ENCODE measurements around the gene TAT. TPM values are rescaled to one million over a fixed set of nuclear protein-coding genes. Genes with fewer than 3 reads are reported as not detected.

The TAT gene
- polyA plus RNA-seq, 4 donors = 0.10 to 0.54 (median 0.26) TPM

DNA sequence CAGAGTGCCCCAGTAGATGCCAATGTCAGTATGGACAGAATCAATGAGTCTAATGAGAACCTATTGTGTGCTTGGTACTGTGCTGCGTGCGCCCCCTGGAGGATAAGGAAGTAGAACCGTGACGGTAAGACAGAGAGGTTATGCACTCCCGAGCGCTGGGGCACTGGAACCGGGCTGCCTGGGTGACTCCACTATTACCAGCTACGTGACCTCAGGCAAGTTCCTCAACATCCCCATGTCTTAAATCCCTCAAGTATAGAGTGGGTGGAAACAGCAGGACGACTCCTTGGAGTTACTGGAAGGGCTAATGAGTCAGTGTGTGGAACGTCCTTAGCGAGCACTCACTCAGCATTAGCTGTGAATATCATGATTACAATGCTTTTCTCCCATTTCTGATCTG, 34.5 kb downstream of the TAT start:
- peak; percentile 46 to 52 for DNase-seq
- Histone ChIP-seq H3K4me3 (ENCODE audit: low read depth in 1 of 3, low read length in 3 of 3) (no peak overlapping the region), H3K9me3 (ENCODE audit: control insufficient read depth in 2 of 2, insufficient read depth in 1 of 2, low read depth in 1 of 2, low read length in 1 of 2) (no peaks in the 10 kb centered on the region), H3K27me3 (ENCODE audit: control insufficient read depth in 3 of 3, insufficient read depth in 3 of 3, low read length in 3 of 3) (no peaks in the 10 kb centered on the region), H3K36me3 (ENCODE audit: control insufficient read depth in 3 of 3, insufficient read depth in 2 of 3, low read depth in 1 of 3, low read length in 3 of 3) (no peaks in the 10 kb centered on the region), H3K4me1 (ENCODE audit: control insufficient read depth in 3 of 3, insufficient read depth in 2 of 3, low read depth in 1 of 3, low read length in 2 of 3) (no peaks in the 10 kb centered on the region), H3K27ac (ENCODE audit: low read depth in 1 of 3, low read length in 2 of 3) (no peak overlapping the region)
- FAIRE-seq = no peak
- 21 to 32% (median 29%) methylated on average over 11 of the region's 11 CpGs for whole genome bisulfite sequencing, 3 donors

DNA sequence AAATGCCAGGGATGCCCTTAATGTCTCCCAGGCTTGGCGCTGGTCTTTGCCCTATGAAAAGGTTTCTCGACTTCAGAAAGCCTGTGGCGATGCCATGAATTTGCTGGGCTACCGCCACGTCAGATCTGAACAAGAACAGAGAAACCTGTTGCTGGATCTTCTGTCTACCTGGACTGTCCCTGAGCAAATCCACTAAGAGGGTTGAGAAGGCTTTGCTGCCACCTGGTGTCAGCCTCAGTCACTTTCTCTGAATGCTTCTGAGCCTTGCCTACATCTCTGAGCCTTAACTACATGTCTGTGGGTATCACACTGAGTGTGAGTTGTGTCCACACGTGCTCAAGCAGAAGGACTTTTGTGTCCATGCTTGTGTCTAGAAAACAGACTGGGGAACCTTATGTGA, 39.2 kb downstream of the TAT start:
- FAIRE-seq = no peak
- DNase-seq = peak; percentile 57 to 58
- Histone ChIP-seq H3K36me3 (ENCODE audit: control insufficient read depth in 3 of 3, insufficient read depth in 2 of 3, low read depth in 1 of 3, low read length in 3 of 3) (no peaks in the 10 kb centered on the region), H3K27ac (ENCODE audit: low read depth in 1 of 3, low read length in 2 of 3) (no peak overlapping the region), H3K4me3 (ENCODE audit: low read depth in 1 of 3, low read length in 3 of 3) (no peak overlapping the region), H3K27me3 (ENCODE audit: control insufficient read depth in 3 of 3, insufficient read depth in 3 of 3, low read length in 3 of 3) (no peaks in the 10 kb centered on the region), H3K9me3 (ENCODE audit: control insufficient read depth in 2 of 2, insufficient read depth in 1 of 2, low read depth in 1 of 2, low read length in 1 of 2) (no peaks in the 10 kb centered on the region), H3K4me1 (ENCODE audit: control insufficient read depth in 3 of 3, insufficient read depth in 2 of 3, low read depth in 1 of 3, low read length in 2 of 3) (no peaks in the 10 kb centered on the region)
- 57 to 68% (median 67%) methylated on average over 6 of the region's 6 CpGs for WGBS, 3 donors

DNA sequence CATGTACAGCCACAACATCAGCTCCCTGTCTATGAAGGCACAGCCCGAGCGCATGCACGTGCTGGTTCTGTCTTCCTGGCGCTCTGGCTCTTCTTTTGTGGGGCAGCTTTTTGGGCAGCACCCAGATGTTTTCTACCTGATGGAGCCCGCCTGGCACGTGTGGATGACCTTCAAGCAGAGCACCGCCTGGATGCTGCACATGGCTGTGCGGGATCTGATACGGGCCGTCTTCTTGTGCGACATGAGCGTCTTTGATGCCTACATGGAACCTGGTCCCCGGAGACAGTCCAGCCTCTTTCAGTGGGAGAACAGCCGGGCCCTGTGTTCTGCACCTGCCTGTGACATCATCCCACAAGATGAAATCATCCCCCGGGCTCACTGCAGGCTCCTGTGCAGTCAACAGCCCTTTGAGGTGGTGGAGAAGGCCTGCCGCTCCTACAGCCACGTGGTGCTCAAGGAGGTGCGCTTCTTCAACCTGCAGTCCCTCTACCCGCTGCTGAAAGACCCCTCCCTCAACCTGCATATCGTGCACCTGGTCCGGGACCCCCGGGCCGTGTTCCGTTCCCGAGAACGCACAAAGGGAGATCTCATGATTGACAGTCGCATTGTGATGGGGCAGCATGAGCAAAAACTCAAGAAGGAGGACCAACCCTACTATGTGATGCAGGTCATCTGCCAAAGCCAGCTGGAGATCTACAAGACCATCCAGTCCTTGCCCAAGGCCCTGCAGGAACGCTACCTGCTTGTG, 40.0 kb downstream of the TAT start:
- H3K27me3 ChIP-seq (ENCODE audit: control insufficient read depth in 3 of 3, insufficient read depth in 3 of 3, low read length in 3 of 3) = no peaks in the 10 kb centered on the region
- WGBS, 3 donors = 92 to 93% (median 93%) methylated on average over 28 of the region's 28 CpGs
- no peak overlapping the region for H3K4me3 ChIP-seq (ENCODE audit: low read depth in 1 of 3, low read length in 3 of 3)
- no peaks in the 10 kb centered on the region for H3K36me3 ChIP-seq (ENCODE audit: control insufficient read depth in 3 of 3, insufficient read depth in 2 of 3, low read depth in 1 of 3, low read length in 3 of 3)
- no peaks in the 10 kb centered on the region for H3K4me1 ChIP-seq (ENCODE audit: control insufficient read depth in 3 of 3, insufficient read depth in 2 of 3, low read depth in 1 of 3, low read length in 2 of 3)
- H3K9me3 ChIP-seq (ENCODE audit: control insufficient read depth in 2 of 2, insufficient read depth in 1 of 2, low read depth in 1 of 2, low read length in 1 of 2) = no peaks in the 10 kb centered on the region
- H3K27ac ChIP-seq (ENCODE audit: low read depth in 1 of 3, low read length in 2 of 3) = no peak overlapping the region
- FAIRE-seq (no peak), DNase-seq (no peak)

DNA sequence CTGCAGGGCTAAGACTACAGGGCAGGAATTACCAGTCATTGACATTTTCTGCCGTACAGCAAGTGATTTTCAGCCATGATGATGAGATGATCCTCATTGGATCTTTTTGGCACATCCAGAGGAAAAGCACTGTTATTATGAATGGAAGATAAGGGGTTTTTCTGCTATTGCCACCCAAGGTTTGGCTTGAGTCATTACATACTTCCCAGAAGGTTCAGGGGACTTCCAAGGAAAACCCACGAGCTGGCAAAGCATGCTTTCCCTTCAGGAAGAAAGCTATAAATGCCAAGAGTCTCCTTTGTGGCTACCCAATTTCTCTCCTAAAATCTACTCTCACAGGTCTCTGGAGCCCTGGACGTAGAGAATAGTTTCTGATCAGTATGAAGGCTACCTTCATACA, 44.5 kb downstream of the TAT start:
- no peaks in the 10 kb centered on the region for H3K36me3 ChIP-seq (ENCODE audit: control insufficient read depth in 3 of 3, insufficient read depth in 2 of 3, low read depth in 1 of 3, low read length in 3 of 3)
- no peak overlapping the region for H3K4me3 ChIP-seq (ENCODE audit: low read depth in 1 of 3, low read length in 3 of 3)
- H3K27me3 ChIP-seq (ENCODE audit: control insufficient read depth in 3 of 3, insufficient read depth in 3 of 3, low read length in 3 of 3) = no peaks in the 10 kb centered on the region
- no peaks in the 10 kb centered on the region for H3K9me3 ChIP-seq (ENCODE audit: control insufficient read depth in 2 of 2, insufficient read depth in 1 of 2, low read depth in 1 of 2, low read length in 1 of 2)
- FAIRE-seq (no peak), DNase-seq (no peak)
- 66 to 77% (median 75%) methylated on average over 3 of the region's 3 CpGs for WGBS, 3 donors
- H3K4me1 ChIP-seq (ENCODE audit: control insufficient read depth in 3 of 3, insufficient read depth in 2 of 3, low read depth in 1 of 3, low read length in 2 of 3) = no peaks in the 10 kb centered on the region
- no peak overlapping the region for H3K27ac ChIP-seq (ENCODE audit: low read depth in 1 of 3, low read length in 2 of 3)

DNA sequence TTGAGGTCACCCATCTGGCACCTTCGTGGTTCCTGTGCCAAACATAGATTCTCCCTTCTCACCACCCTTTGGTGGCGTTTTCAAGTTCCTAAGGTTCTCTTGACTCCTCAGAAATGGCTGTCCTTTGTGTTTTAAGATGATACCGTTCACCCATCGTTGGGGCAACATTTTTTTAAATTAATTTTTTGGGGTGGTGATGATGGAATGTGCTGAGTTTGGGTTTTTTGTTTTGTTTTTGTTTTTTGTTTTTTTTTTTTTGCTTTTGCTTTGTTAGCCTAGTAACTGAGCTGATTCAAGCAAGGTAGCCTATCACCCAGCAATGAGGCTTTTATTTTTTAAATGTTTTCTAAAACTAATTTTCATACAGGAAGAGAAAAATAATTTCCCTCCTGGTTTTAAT, 48.0 kb downstream of the TAT start:
- DNase-seq (no peak), FAIRE-seq (no peak)
- Histone ChIP-seq H3K9me3 (ENCODE audit: control insufficient read depth in 2 of 2, insufficient read depth in 1 of 2, low read depth in 1 of 2, low read length in 1 of 2) (no peaks in the 10 kb centered on the region), H3K36me3 (ENCODE audit: control insufficient read depth in 3 of 3, insufficient read depth in 2 of 3, low read depth in 1 of 3, low read length in 3 of 3) (no peaks in the 10 kb centered on the region), H3K4me1 (ENCODE audit: control insufficient read depth in 3 of 3, insufficient read depth in 2 of 3, low read depth in 1 of 3, low read length in 2 of 3) (no peaks in the 10 kb centered on the region), H3K27me3 (ENCODE audit: control insufficient read depth in 3 of 3, insufficient read depth in 3 of 3, low read length in 3 of 3) (peaks cover 0 to 10% (median 0%) of the 10 kb centered on the region in 3 donors), H3K4me3 (ENCODE audit: low read depth in 1 of 3, low read length in 3 of 3) (no peak overlapping the region), H3K27ac (ENCODE audit: low read depth in 1 of 3, low read length in 2 of 3) (no peak overlapping the region)
- 66 to 74% (median 67%) methylated on average over 4 of the region's 4 CpGs for WGBS, 3 donors

DNA sequence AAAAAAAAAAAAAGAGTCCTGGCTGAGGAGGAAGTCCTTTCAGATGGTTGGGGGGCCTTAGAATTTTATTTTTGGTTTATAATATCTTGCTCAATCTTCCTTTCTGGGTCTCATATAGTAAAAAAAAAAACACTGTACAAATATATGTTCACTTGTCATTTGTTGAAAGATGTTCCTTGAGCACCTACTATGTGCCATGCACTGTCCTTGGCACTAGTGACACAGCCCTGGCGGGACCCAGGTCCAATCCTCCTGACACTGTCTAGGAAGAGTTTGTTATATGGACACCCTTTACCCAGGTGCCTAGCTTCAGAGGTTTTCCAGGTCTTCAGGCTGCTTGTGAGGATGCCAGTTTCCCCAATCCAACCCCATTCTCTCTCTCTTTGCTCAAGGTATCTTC, 48.6 kb downstream of the TAT start:
- no peak for FAIRE-seq
- Histone ChIP-seq H3K36me3 (ENCODE audit: control insufficient read depth in 3 of 3, insufficient read depth in 2 of 3, low read depth in 1 of 3, low read length in 3 of 3) (no peaks in the 10 kb centered on the region), H3K4me3 (ENCODE audit: low read depth in 1 of 3, low read length in 3 of 3) (no peak overlapping the region), H3K4me1 (ENCODE audit: control insufficient read depth in 3 of 3, insufficient read depth in 2 of 3, low read depth in 1 of 3, low read length in 2 of 3) (no peaks in the 10 kb centered on the region), H3K27ac (ENCODE audit: low read depth in 1 of 3, low read length in 2 of 3) (no peak overlapping the region), H3K27me3 (ENCODE audit: control insufficient read depth in 3 of 3, insufficient read depth in 3 of 3, low read length in 3 of 3) (peaks cover 0 to 10% (median 0%) of the 10 kb centered on the region in 3 donors), H3K9me3 (ENCODE audit: control insufficient read depth in 2 of 2, insufficient read depth in 1 of 2, low read depth in 1 of 2, low read length in 1 of 2) (no peaks in the 10 kb centered on the region)
- 76 to 96% (median 89%) methylated on average over 1 of the region's 1 CpG for WGBS, 3 donors
- DNase-seq = no peak

DNA sequence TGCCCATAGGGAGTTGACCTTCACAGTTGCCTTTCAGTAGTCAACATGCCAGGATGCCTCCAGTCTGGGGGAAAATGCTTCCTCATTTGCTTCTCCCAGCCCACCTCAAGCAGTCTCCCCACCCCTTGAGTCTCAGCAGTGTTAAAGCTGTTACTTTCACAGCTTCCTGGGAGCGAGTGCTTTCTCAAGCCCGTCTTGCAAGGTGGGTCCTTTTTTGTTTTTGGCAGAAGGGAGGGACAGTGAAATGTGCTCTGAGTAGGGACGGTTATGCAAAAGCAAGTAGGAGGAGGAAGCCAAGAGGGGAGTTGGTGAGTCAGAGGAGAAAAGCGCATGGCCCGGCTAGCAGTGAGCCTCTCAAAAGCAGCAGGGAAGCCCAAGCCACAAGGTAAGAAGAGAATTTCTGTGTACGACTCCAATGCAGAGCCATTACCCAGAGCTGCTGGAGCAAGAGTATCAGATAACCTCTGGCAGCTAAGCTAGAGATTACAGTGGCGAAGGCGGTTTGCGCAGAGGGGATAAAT, 50.7 kb downstream of the TAT start, which contains the start of gene CHST4:
TSS of gene CHST4 (plus strand) at position 316 of the 521 bp plus-strand sequence. CDS start 10,252 bp downstream, outside the sequence.
- Histone ChIP-seq H3K36me3 (ENCODE audit: control insufficient read depth in 3 of 3, insufficient read depth in 2 of 3, low read depth in 1 of 3, low read length in 3 of 3) (no peaks in the 10 kb centered on the region), H3K4me3 (ENCODE audit: low read depth in 1 of 3, low read length in 3 of 3) (no peak within 1 kb of the TSS), H3K27me3 (ENCODE audit: control insufficient read depth in 3 of 3, insufficient read depth in 3 of 3, low read length in 3 of 3) (peaks cover 0 to 10% (median 3%) of the 10 kb centered on the region in 3 donors), H3K27ac (ENCODE audit: low read depth in 1 of 3, low read length in 2 of 3) (no peak within 1 kb of the TSS), H3K4me1 (ENCODE audit: control insufficient read depth in 3 of 3, insufficient read depth in 2 of 3, low read depth in 1 of 3, low read length in 2 of 3) (no peaks in the 10 kb centered on the region), H3K9me3 (ENCODE audit: control insufficient read depth in 2 of 2, insufficient read depth in 1 of 2, low read depth in 1 of 2, low read length in 1 of 2) (no peaks in the 10 kb centered on the region)
- no peak for FAIRE-seq
- no peak for DNase-seq
- 19 to 48% (median 35%) methylated on average over 9 of the region's 9 CpGs for WGBS, 3 donors

DNA sequence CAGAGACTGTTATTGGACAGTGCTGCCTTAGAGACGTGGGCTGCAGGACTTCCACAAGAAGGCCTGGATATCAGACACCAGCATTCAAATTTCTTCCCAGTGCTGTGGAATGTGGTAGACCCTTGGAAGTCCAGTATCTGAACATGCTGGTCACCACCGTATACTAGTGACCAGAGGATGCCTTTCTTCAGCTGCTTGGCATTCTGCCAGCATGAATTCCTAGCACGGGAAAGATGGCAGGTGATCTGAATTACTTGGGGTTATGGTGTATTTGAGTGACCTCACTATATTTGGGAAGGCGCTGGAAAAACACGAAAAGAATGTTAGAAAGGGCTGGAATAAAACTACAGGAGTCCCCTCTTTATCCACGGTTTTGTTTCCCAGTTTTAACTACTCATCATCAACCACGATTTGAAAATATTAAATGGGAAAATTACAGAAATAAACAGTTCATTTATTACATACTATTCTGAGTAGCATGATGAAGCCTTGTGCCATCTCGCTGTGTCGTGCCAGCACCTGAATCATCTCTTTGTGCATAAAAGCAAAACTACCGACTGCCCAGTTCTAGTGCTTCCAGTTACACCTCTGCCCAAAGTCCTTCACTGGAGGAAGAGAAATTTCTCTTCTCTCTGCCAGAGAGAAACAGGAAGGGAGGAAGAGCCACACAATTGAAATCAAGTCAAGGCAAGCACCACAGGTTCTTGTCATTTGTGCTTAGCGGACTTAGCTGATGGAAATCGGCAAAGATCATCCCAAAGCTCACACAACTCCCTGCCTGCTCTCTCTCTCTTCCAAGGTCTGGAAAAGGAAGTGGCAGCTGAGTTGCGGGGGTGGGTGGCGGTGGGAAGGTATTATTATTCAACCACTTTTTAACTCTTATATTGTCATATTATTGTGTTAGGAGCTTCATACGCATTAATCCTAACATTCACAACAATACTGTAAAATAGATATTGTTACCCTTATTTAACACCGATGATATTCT, 52.0 kb downstream of the TAT start:
- Histone ChIP-seq H3K4me3 (ENCODE audit: low read depth in 1 of 3, low read length in 3 of 3) (no peak overlapping the region), H3K36me3 (ENCODE audit: control insufficient read depth in 3 of 3, insufficient read depth in 2 of 3, low read depth in 1 of 3, low read length in 3 of 3) (no peaks in the 10 kb centered on the region), H3K9me3 (ENCODE audit: control insufficient read depth in 2 of 2, insufficient read depth in 1 of 2, low read depth in 1 of 2, low read length in 1 of 2) (no peaks in the 10 kb centered on the region), H3K27ac (ENCODE audit: low read depth in 1 of 3, low read length in 2 of 3) (no peak overlapping the region), H3K27me3 (ENCODE audit: control insufficient read depth in 3 of 3, insufficient read depth in 3 of 3, low read length in 3 of 3) (peaks cover 0 to 10% (median 3%) of the 10 kb centered on the region in 3 donors), H3K4me1 (ENCODE audit: control insufficient read depth in 3 of 3, insufficient read depth in 2 of 3, low read depth in 1 of 3, low read length in 2 of 3) (no peaks in the 10 kb centered on the region)
- DNase-seq (no peak), FAIRE-seq (no peak)
- WGBS, 3 donors = 67 to 75% (median 72%) methylated on average over 16 of the region's 16 CpGs

All from small intestine (tissue), 7 donors.